ENCODE measurements around the gene RAB10. TPM values are rescaled to one million over a fixed set of nuclear protein-coding genes. Genes with fewer than 3 reads are reported as not detected.

RAB10 gene
- total and polyA plus RNA-seq, 9 of the 15 experiments (the other 6 are each of a cell fraction or from before 2014, with no cell fraction given): 25.1 to 214 (median 157) TPM

GRCh38 chr2:26010943-26011342, 22.9 kb upstream of the RAB10 start (continued):
- TF ChIP-seq CHD7 (IDR thresholded peaks at IDR 0.05; ENCODE audit: low read depth, low read length) (no peak), GTF2B (IDR thresholded peaks at IDR 0.05; ENCODE audit: extremely low read depth, insufficient read length) (no peak), SUPT5H (IDR thresholded peaks at IDR 0.05) (no peak), ZNF224 (CRISPR knock-in tag; IDR thresholded peaks at IDR 0.05) (no peak), CTCF (IDR thresholded peaks at IDR 0.05 in 2 of 3, conservative IDR thresholded peaks at IDR 0.05 in 1 of 3; ENCODE audit: insufficient read depth in 2 of 3, low read depth in 1 of 3, low read length in 3 of 3) (no peak), FUS (optimal IDR thresholded peaks at IDR 0.05; ENCODE audit: low read depth, low read length) (no peak), GATA2 (CRISPR knock-in tag; IDR thresholded peaks at IDR 0.05) (no peak)
- TF ChIP-seq, protein P1, sequence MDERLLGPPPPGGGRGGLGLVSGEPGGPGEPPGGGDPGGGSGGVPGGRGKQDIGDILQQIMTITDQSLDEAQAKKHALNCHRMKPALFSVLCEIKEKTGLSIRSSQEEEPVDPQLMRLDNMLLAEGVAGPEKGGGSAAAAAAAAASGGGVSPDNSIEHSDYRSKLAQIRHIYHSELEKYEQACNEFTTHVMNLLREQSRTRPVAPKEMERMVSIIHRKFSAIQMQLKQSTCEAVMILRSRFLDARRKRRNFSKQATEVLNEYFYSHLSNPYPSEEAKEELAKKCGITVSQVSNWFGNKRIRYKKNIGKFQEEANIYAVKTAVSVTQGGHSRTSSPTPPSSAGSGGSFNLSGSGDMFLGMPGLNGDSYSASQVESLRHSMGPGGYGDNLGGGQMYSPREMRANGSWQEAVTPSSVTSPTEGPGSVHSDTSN (CRISPR knock-in tag; IDR thresholded peaks at IDR 0.05; ENCODE audit: low read depth): no peak
- TF ChIP-seq, protein P1 (tag; conservative IDR thresholded peaks at IDR 0.05; ENCODE audit: low read depth): no peak
